Measurements from ENCODE around the gene GTSF1L.

- TF ChIP-seq CTCF (IDR thresholded peaks at IDR 0.05; ENCODE audit: low read depth, low read length, missing input control) (no peak), RAD21 (IDR thresholded peaks at IDR 0.05) (no peak), TAF1 (conservative IDR thresholded peaks at IDR 0.05) (no peak), YY1 (IDR thresholded peaks at IDR 0.05) (no peak), GABPA (IDR thresholded peaks at IDR 0.05 in 1 of 2, conservative IDR thresholded peaks at IDR 0.05 in 1 of 2) (no peak), EGR1 (IDR thresholded peaks at IDR 0.05; ENCODE audit: low read depth in 2 of 2) (no peak), REST (IDR thresholded peaks at IDR 0.05) (no peak), MAX (IDR thresholded peaks at IDR 0.05) (no peak)
Observed at GRCh38 chr20:43681468-43681942, 45.3 kb downstream of the GTSF1L start.
